Lower leg skin (tissue), 3 donors: Measurements from ENCODE around the gene PSMA5.

Experiments
- POLR2A ChIP-seq, 2 donors: fragments of 450-650 bp; IDR thresholded peaks; one replicate each; pipeline ENCODE4 v1.6.1; 2016 to 2017; ENCODE audit warnings: antibody characterized with exemption in 2 of 2, mild to moderate bottlenecking in 1 of 2, moderate library complexity in 1 of 2
- TF ChIP-seq, protein P1 (sequence below), 3 donors: fragments of 450-650 bp; IDR thresholded peaks; one replicate each; pipeline ENCODE4 v1.5.1; 2016; ENCODE audit warnings: antibody characterized with exemption in 3 of 3, mild to moderate bottlenecking in 3 of 3, moderate library complexity in 2 of 3

DNA sequence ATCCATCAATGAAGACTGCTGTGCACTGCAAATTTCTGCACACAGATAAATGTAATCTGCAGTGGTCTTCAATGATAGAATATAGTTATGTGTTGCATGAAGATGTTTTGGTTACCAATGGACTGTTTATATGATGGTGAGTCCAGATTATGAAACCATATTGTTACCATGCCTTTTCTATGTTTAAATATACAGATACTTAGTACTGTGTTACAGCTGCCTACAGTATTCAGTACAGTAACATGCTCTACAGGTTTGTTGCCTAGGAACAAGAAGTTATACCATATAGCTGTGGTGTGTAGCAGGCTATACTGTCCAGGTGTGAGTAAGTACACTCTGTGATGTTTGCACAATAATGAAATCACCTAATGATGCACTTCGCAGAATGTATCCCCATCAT, 69.3 kb downstream of the PSMA5 start:
- no peak for TF ChIP-seq POLR2A (IDR thresholded peaks at IDR 0.05)
- TF ChIP-seq, protein P1, sequence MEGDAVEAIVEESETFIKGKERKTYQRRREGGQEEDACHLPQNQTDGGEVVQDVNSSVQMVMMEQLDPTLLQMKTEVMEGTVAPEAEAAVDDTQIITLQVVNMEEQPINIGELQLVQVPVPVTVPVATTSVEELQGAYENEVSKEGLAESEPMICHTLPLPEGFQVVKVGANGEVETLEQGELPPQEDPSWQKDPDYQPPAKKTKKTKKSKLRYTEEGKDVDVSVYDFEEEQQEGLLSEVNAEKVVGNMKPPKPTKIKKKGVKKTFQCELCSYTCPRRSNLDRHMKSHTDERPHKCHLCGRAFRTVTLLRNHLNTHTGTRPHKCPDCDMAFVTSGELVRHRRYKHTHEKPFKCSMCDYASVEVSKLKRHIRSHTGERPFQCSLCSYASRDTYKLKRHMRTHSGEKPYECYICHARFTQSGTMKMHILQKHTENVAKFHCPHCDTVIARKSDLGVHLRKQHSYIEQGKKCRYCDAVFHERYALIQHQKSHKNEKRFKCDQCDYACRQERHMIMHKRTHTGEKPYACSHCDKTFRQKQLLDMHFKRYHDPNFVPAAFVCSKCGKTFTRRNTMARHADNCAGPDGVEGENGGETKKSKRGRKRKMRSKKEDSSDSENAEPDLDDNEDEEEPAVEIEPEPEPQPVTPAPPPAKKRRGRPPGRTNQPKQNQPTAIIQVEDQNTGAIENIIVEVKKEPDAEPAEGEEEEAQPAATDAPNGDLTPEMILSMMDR (IDR thresholded peaks at IDR 0.05), result no peak
